ENCODE results near the gene RRAS2.

DNA sequence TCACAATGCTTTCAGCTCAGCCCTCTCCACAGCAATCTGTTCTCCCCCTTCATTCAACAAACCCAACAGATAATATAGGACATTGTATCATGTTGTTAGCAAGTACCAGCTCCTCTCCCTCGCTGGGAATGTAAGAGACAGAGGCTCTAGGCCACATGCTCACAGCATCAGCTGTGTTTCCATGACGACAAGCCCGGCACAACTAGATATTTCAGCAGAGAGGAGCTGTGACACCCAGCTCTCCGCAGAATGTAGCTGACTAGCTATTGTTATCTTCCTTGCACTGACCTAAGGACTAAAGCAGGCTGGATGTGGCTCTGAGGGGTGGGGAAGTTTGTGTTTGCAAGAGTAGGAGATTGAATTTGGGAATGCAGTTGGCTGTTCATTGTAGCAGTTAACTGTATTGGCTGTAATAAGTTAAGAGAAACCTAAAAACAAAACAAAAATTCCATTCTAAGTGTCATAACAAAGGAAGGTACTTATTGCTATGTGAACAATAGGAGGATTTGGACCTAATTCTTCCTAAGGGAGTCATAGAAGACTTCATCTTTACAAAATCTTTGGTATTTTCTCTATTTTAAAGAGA, 28.0 kb upstream of the RRAS2 start:
- TF ChIP-seq CTCF (conservative IDR thresholded peaks at IDR 0.05; ENCODE audit: low read length) (no peak), EZH2phosphoT487 (IDR thresholded peaks at IDR 0.05; ENCODE audit: borderline replicate concordance, low read depth, low read length) (no peak)
